Measurements from ENCODE around the gene HERPUD1.
"Not testable (repeated sequence)": the region's sequence is repeated elsewhere in the genome, so short reads cannot be mapped to it uniquely, and the experiment has no call there.

The HERPUD1 gene

DNA sequence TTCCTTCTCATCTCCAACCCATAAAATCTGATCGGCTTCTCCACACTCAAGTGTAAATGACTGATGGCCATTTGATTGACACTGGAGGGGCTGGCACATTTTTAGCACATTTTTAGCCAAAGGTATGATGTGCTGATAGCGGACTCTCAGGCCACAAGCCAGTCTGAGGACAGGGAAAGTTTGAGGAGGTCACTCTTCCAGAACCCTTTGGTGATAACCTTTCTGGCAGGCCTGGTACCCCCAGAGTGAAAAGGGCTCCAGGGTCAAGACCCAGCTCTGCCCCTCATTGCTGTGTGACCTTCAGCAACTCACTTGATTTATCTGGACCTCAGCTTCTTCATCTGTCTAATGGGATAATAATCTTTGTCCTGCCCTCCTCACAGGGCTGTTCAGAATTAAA, 55.8 kb downstream of the HERPUD1 start:
- Histone ChIP-seq H3K4me3 (ENCODE audit: low read depth, low read length) (no peak overlapping the region), H3K4me1 (peaks cover 5% of the 10 kb centered on the region), H3K36me3 (no peaks in the 10 kb centered on the region), H3K27me3 (no peaks in the 10 kb centered on the region), H3K9me3 (no peaks in the 10 kb centered on the region)
- TF ChIP-seq, protein P1, sequence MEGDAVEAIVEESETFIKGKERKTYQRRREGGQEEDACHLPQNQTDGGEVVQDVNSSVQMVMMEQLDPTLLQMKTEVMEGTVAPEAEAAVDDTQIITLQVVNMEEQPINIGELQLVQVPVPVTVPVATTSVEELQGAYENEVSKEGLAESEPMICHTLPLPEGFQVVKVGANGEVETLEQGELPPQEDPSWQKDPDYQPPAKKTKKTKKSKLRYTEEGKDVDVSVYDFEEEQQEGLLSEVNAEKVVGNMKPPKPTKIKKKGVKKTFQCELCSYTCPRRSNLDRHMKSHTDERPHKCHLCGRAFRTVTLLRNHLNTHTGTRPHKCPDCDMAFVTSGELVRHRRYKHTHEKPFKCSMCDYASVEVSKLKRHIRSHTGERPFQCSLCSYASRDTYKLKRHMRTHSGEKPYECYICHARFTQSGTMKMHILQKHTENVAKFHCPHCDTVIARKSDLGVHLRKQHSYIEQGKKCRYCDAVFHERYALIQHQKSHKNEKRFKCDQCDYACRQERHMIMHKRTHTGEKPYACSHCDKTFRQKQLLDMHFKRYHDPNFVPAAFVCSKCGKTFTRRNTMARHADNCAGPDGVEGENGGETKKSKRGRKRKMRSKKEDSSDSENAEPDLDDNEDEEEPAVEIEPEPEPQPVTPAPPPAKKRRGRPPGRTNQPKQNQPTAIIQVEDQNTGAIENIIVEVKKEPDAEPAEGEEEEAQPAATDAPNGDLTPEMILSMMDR (IDR thresholded peaks at IDR 0.05; ENCODE audit: low read depth, low read length), result no peak
- no peak for DNase-seq

DNA sequence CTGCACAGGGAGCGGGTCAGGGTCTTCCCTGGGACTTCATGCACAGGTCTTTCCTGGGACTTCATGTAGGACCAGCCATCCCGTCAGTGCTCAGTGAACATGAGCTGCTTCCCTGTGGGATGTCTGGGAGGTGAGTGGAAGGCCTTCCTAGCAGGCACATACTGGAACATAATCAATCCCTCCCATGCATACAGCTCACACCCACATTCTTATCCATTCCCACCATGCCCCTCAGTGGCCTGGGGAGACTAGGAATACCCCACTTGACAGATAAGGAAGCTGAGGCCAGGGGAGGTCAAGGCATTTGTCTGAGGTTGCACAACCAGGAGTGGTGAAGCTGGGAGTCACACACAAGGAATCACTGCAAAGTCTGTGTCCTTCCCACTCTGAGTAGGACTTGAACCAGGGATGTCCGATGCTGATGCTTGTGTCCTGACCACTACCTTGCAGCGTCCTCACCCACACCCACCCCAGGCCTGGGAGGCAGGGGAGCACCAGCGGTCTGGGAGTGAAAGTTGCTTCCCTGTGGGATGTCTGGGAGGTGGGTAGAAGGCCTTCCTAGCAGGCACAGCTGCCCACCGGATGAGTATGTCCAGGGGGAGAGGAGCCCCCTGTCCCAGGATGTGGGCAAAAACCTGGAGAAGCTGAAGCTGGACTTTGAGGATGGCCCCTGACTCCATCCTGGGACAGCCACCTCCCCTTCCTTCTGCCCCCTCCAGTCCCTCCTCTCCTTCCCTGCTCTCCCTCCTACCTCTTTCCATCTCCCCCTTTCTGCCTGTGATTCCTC, 56.4 kb downstream of the HERPUD1 start:
- TF ChIP-seq, protein P1 (IDR thresholded peaks at IDR 0.05; ENCODE audit: low read depth, low read length), result no peak
- Histone ChIP-seq H3K9me3 (no peaks in the 10 kb centered on the region), H3K36me3 (no peaks in the 10 kb centered on the region), H3K4me3 (ENCODE audit: low read depth, low read length) (no peak overlapping the region), H3K27me3 (no peaks in the 10 kb centered on the region), H3K4me1 (peaks cover 5% of the 10 kb centered on the region)
- DNase-seq, result no peak

DNA sequence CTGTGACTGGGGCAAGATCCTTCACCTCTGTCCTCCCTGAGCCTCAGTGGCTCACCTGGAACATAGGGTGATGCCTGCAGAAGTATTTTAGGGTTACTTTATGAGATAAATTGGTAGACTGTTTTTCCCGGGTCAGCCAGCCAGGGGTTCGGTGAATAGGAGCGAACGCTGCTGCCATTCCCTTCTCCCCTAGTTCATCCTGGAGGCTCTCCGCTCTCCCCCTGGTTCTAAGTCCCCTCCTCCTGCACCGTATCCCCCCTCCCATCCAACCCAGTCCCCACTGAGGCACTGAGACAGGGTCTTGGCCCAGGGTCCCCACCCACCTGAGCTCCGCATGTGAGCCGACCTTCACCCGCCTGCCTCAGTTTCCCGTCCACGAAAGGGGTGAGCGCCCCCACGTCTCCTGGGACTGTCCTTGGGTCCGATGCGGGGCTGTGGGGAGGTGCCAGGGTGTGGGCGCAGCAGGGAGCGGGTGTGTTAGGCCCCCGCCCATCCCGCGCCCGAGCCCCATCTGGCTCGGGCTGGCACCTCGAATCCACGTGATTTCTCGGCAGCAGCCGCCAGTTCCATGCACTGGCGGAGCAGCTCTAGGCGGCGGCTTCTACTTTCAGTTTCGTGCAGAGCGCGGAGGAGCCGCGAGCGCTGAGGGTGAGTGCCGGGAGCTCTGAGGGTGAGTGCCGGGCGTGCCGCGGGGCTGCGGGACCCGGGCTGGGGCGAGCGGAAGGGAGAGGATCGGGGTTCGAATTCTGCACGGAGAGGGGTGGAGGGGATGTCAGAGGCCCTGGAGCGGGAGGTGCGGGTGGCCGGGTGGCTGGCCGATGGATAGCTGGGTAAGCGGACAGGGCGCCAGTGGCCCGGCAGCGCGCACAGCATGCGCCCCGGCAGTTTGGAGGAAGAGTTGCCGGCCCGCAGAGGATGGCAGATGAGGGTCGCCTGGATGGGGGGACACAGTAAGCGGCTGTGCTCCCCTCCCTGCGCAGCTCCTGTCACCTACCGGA, 57.3 kb downstream of the HERPUD1 start, which contains the start of gene NLRC5:
Gene NLRC5 (plus strand): TSS at position 610 of the 998 bp plus-strand sequence. CDS start 31,156 bp downstream, outside the sequence.
- Histone ChIP-seq H3K9me3 (no peaks in the 10 kb centered on the region), H3K4me1 (peaks cover 5% of the 10 kb centered on the region), H3K36me3 (no peaks in the 10 kb centered on the region), H3K4me3 (ENCODE audit: low read depth, low read length) (peak within 1 kb of the TSS; percentile 80), H3K27me3 (no peaks in the 10 kb centered on the region)
- TF ChIP-seq, protein P1 (IDR thresholded peaks at IDR 0.05; ENCODE audit: low read depth, low read length), result no peak
- peak; percentile 81 for DNase-seq

DNA sequence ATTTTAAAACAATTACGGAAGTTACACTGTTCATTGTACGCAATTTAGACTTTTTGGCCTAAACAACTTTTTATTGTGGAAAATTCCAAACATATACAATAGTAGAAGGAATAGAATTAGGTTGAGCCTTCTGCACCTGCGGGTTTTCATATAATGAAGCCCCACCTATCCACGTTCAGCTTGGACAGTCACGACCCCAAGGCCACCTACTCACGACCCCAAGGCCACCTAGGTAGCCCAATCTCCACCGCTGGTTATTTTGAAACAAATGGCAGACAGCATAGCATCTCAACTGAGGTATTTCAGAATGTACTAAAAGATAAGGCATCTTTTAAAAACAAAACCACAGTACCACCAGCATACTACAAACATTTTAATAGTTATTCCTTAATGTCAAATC, 58.0 kb downstream of the HERPUD1 start:
- TF ChIP-seq, protein P1 (IDR thresholded peaks at IDR 0.05; ENCODE audit: low read depth, low read length), result no peak

DNA sequence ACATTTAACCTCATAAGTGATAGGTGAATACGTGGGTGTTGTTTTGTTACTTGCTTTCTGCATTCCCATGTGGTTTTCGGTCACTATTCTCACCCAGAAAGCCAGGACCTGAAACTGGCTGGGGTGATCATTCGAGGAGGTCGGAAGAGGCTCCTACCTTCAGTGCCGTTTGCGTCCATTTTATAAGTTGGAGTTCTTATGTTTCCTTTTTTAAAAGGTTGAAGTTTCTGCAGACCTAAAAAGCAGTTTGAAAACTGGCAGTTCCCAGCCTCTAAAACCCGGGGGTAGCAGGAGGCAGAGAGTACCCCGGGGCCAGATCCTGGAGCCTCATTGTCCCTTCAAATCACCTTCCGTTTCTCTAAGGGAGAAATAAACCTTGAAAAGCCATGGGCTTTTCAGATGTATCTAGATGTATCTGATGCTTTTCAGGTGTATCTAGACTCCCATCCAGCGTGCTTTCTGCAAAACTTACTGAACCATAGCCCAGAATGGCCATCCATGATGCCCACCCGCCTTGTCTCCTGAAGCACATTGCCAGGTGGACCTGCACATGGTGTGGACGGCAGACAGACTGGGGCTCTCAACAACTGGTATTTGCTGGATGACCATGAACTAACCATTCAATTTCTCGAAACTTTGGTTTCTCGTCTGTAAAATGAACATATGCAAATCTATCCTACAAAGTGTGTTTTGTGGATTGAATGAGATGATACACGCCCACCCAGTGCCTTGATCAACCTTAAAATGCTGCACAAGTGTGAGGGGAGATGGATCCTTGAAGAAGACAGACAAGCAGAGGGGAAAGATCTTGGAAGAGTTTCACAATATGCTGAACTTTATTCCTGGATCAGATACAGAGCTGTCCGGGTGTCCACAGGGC, 58.7 kb downstream of the HERPUD1 start:
- H3K27me3 ChIP-seq, result no peaks in the 10 kb centered on the region
- no peak for DNase-seq
- H3K4me1 ChIP-seq, result peaks cover 2% of the 10 kb centered on the region
- H3K36me3 ChIP-seq, result no peaks in the 10 kb centered on the region
- TF ChIP-seq, protein P1 (IDR thresholded peaks at IDR 0.05; ENCODE audit: low read depth, low read length), result no peak
- H3K9me3 ChIP-seq, result no peaks in the 10 kb centered on the region
- H3K4me3 ChIP-seq (ENCODE audit: low read depth, low read length), result peak overlapping the region; percentile 80

More for the DNA sequence above, 58.0 kb downstream of the HERPUD1 start:
- Histone ChIP-seq H3K9me3 (no peaks in the 10 kb centered on the region), H3K27me3 (no peaks in the 10 kb centered on the region), H3K4me3 (ENCODE audit: low read depth, low read length) (peak overlapping the region; percentile 80), H3K4me1 (peaks cover 5% of the 10 kb centered on the region), H3K36me3 (no peaks in the 10 kb centered on the region)
- DNase-seq, result no peak

DNA sequence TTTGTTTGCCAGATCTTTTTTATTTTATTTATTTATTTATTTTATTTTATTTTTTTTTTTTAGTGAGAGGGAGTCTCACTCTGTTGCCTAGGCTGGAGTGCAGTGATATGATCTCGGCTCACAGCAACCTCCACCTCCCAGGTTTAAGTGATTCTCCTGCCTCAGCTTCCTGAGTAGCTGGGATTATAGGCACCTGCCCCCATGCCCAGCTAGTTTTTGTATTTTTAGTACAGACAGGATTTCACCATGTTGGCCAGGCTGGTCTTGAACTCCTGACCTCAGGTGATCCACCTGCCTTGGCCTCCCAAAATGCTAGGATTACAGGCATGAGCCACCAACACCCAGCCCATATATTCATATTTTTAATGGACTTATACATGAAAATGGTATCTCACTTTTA, 60.5 kb downstream of the HERPUD1 start:
- not testable (repeated sequence) for H3K36me3 ChIP-seq; DNase-seq; H3K9me3 ChIP-seq; H3K27me3 ChIP-seq; H3K4me3 ChIP-seq (ENCODE audit: low read depth, low read length); H3K4me1 ChIP-seq
